H1 (cell line): ENCODE data around the gene SLC36A2. TPM values are rescaled to one million over a fixed set of nuclear protein-coding genes. Genes with fewer than 3 reads are reported as not detected.

Experiments used
- CTCF ChIA-PET: fragments of 300-600 bp; sonication (Branson Sonifier 250); formaldehyde crosslinking; loops from one replicate; lab custom pipeline; 2021; ENCODE audit not compliant: partially characterized antibody; lab: Charles Lee
- POLR2A ChIA-PET: fragments of 300-600 bp; sonication (Branson Sonifier 250); formaldehyde crosslinking; loops from one replicate; lab custom pipeline; 2021; ENCODE audit warnings: inconsistent platforms; ENCODE audit not compliant: partially characterized antibody; lab: Charles Lee
- DNase-seq, 2 experiments: peaks; one replicate each; pipeline versions ENCODE4 v3.0.0 to v3.0.0-alpha.2; 2010 to 2022; ENCODE audit warnings: low spot score in 2 of 2, low read depth in 1 of 2, mixed read lengths in 1 of 2
- FAIRE-seq: peaks from 2 replicates; lab custom pipeline; 2011; peaks lifted over from hg19 to GRCh38; lab: Jason Lieb, UNC
- H2AFZ ChIP-seq: 2 replicates; pipeline ENCODE4 v1.8.1; 2012; ENCODE audit warnings: low read length, inconsistent platforms
- H2AK5ac ChIP-seq: 2 replicates; pipeline ENCODE4 v1.6.1; 2013; ENCODE audit warnings: low read depth, low read length
- H2BK120ac ChIP-seq: replicated peaks from 2 replicates; pipeline ENCODE3; 2013; ENCODE audit warnings: low read depth, low read length, inconsistent platforms
- H2BK12ac ChIP-seq: 2 replicates; pipeline ENCODE4 v1.6.1; 2013; ENCODE audit warnings: low read depth, low read length
- H2BK15ac ChIP-seq: 2 replicates; pipeline ENCODE4 v1.6.1; 2013; ENCODE audit warnings: low read length
- H2BK20ac ChIP-seq: 2 replicates; pipeline ENCODE4 v1.6.1; 2013; ENCODE audit warnings: low read length
- H2BK5ac ChIP-seq: 2 replicates; pipeline ENCODE4 v1.6.1; 2013; ENCODE audit warnings: low read depth, low read length
- H3K14ac ChIP-seq: 2 replicates; pipeline ENCODE4 v1.6.1; 2013; ENCODE audit warnings: inconsistent platforms; ENCODE audit not compliant: insufficient read length
- H3K18ac ChIP-seq: 2 replicates; pipeline ENCODE4 v1.6.1; 2013; ENCODE audit warnings: low read length; ENCODE audit errors: extremely low read depth
- H3K23ac ChIP-seq: 2 replicates; pipeline ENCODE4 v1.6.1; 2013; ENCODE audit warnings: inconsistent platforms; ENCODE audit not compliant: insufficient read length
- H3K23me2 ChIP-seq: 2 replicates; pipeline ENCODE4 v1.6.1; 2013; ENCODE audit warnings: low read depth, low read length
- H3K27ac ChIP-seq: 2 replicates; pipeline ENCODE4 v1.6.1; 2011; ENCODE audit warnings: low read depth, low read length, inconsistent platforms
- H3K27me3 ChIP-seq, 4 experiments: replicated peaks in 1 of 4; 1 replicate in 1 of 4; 2 replicates in 3 of 4; pipeline versions ENCODE4 v1.6.1 to v1.8.1; 2011 to 2013; ENCODE audit warnings: low read length in 3 of 4, mild to moderate bottlenecking in 3 of 4, inconsistent platforms in 2 of 4, mixed read lengths in 2 of 4, moderate library complexity in 1 of 4; ENCODE audit not compliant: control insufficient read depth in 3 of 4, insufficient read depth in 3 of 4; ENCODE audit errors: extremely low read depth in 1 of 4
- H3K36me3 ChIP-seq, 4 experiments: 2 replicates each; pipeline versions ENCODE4 v1.6.1 to v1.8.1; 2011 to 2013; ENCODE audit warnings: mild to moderate bottlenecking in 4 of 4, low read length in 3 of 4, moderate library complexity in 2 of 4, control low read depth in 1 of 4, inconsistent platforms in 1 of 4; ENCODE audit not compliant: insufficient read depth in 4 of 4, control insufficient read depth in 2 of 4
- H3K4ac ChIP-seq: replicated peaks from 2 replicates; pipeline ENCODE3; 2013; ENCODE audit warnings: low read length, low read depth, mixed read lengths, inconsistent platforms; ENCODE audit not compliant: insufficient read length
- H3K4me1 ChIP-seq, 4 experiments: replicated peaks in 1 of 4; 1 replicate in 1 of 4; 2 replicates in 3 of 4; pipeline versions ENCODE4 v1.6.1 to v1.8.1; 2011 to 2013; ENCODE audit warnings: low read length in 3 of 4, inconsistent platforms in 2 of 4, mixed read lengths in 1 of 4; ENCODE audit not compliant: insufficient read depth in 4 of 4, control insufficient read depth in 3 of 4
- H3K4me2 ChIP-seq, 2 experiments: 2 replicates each; pipeline versions ENCODE4 v1.6.1 to v1.8.1; 2011 to 2013; ENCODE audit warnings: low read depth in 2 of 2, low read length in 2 of 2, control low read depth in 1 of 2, inconsistent platforms in 1 of 2, mild to moderate bottlenecking in 1 of 2; ENCODE audit not compliant: insufficient read depth in 1 of 2
- H3K4me3 ChIP-seq, 4 experiments: fragments of 200-600, 300-600 bp in 1 of 4; sonication (generic), shearing (Covaris generic), sonication (Bioruptor Twin) in 1 of 4; 2 replicates each; pipeline versions ENCODE4 v1.5.1 to v1.8.1; 2011 to 2016; ENCODE audit warnings: low read length in 4 of 4, low read depth in 3 of 4, control low read depth in 2 of 4, inconsistent platforms in 2 of 4, mild to moderate bottlenecking in 2 of 4, mixed read lengths in 1 of 4, moderate library complexity in 1 of 4; ENCODE audit not compliant: insufficient read depth in 2 of 4; ENCODE audit errors: extremely low read depth in 1 of 4
- H3K56ac ChIP-seq: replicated peaks from 2 replicates; pipeline ENCODE3; 2013; ENCODE audit warnings: low read depth, mild to moderate bottlenecking, mixed read lengths, low read length, inconsistent platforms; ENCODE audit not compliant: insufficient read length
- H3K79me1 ChIP-seq: 2 replicates; pipeline ENCODE4 v1.6.1; 2013; ENCODE audit warnings: low read depth, low read length, control low read depth
- H3K79me2 ChIP-seq, 2 experiments: 2 replicates each; pipeline versions ENCODE4 v1.6.1 to v1.8.1; 2012 to 2013; ENCODE audit warnings: low read length in 2 of 2, mild to moderate bottlenecking in 2 of 2, inconsistent platforms in 1 of 2; ENCODE audit not compliant: insufficient read depth in 2 of 2, control insufficient read depth in 1 of 2
- H3K9ac ChIP-seq, 4 experiments: replicated peaks in 1 of 4; 1 replicate in 1 of 4; 2 replicates in 3 of 4; pipeline versions ENCODE4 v1.6.1 to v1.8.1; 2011 to 2013; ENCODE audit warnings: low read depth in 3 of 4, low read length in 3 of 4, control low read depth in 2 of 4, mild to moderate bottlenecking in 2 of 4, moderate library complexity in 2 of 4, inconsistent platforms in 1 of 4; ENCODE audit errors: extremely low read depth in 1 of 4
- H3K9me3 ChIP-seq, 2 experiments: 2 replicates each; pipeline versions ENCODE4 v1.6.1 to v1.8.1; 2012 to 2013; ENCODE audit warnings: mild to moderate bottlenecking in 2 of 2, moderate library complexity in 2 of 2, control low read depth in 1 of 2, inconsistent platforms in 1 of 2, low read depth in 1 of 2, low read length in 1 of 2, mixed read lengths in 1 of 2; ENCODE audit not compliant: insufficient read depth in 2 of 2
- H4K20me1 ChIP-seq, 2 experiments: replicated peaks in 1 of 2; 2 replicates each; pipeline versions ENCODE3 to v1.8.1; 2011 to 2013; ENCODE audit warnings: inconsistent platforms in 2 of 2, low read length in 2 of 2, mild to moderate bottlenecking in 1 of 2; ENCODE audit not compliant: insufficient read depth in 2 of 2, control insufficient read depth in 1 of 2
- H4K5ac ChIP-seq: 2 replicates; pipeline ENCODE4 v1.6.1; 2013; ENCODE audit warnings: low read length, low read depth, mixed read lengths, inconsistent platforms; ENCODE audit not compliant: insufficient read length
- H4K8ac ChIP-seq: 2 replicates; pipeline ENCODE4 v1.8.0; 2013; ENCODE audit warnings: mild to moderate bottlenecking, moderate library complexity, low read length, inconsistent platforms; ENCODE audit not compliant: insufficient read depth; ENCODE audit errors: extremely low read depth
- H4K91ac ChIP-seq: replicated peaks from 2 replicates; pipeline ENCODE3; 2013; ENCODE audit warnings: low read length, mixed read lengths, inconsistent platforms; ENCODE audit not compliant: insufficient read length
- ASH2L ChIP-seq: fragments of 200-600, 300-600 bp; sonication (generic); IDR thresholded peaks from one replicate; pipeline ENCODE4 v1.7.1; 2017; ENCODE audit warnings: low read length
- ATF2 ChIP-seq: IDR thresholded peaks from 2 replicates; pipeline ENCODE4 v1.6.1; 2012; ENCODE audit warnings: low read length, inconsistent platforms
- ATF3 ChIP-seq: IDR thresholded peaks from 2 replicates; pipeline ENCODE4 v1.6.1; 2011; ENCODE audit warnings: low read depth, mild to moderate bottlenecking, low read length; ENCODE audit not compliant: insufficient read depth
- BRCA1 ChIP-seq: IDR thresholded peaks from 2 replicates; pipeline ENCODE4 v1.6.1; 2012; ENCODE audit warnings: low read depth, low read length, improper control_type of control experiment
- CBX8 ChIP-seq: fragments of 300-800, 300-1000 bp; sonication (generic); IDR thresholded peaks from 2 replicates; pipeline ENCODE4 v1.7.1; 2016; ENCODE audit warnings: low read depth, low read length, borderline replicate concordance
- CTBP2 ChIP-seq: IDR thresholded peaks from 2 replicates; pipeline ENCODE4 v1.7.0; 2011; ENCODE audit warnings: borderline replicate concordance, mild to moderate bottlenecking, moderate library complexity, mixed read lengths, low read length; ENCODE audit not compliant: insufficient read depth, insufficient read length
- KDM4A ChIP-seq: IDR thresholded peaks from one replicate; pipeline ENCODE4 v1.7.1; 2012; ENCODE audit warnings: low read depth, mild to moderate bottlenecking, moderate library complexity, low read length, inconsistent platforms; ENCODE audit not compliant: severe bottlenecking
- POLR2AphosphoS5 ChIP-seq: IDR thresholded peaks from 2 replicates; pipeline ENCODE4 v1.6.1; 2011; ENCODE audit warnings: low read depth, low read length
- POU5F1 ChIP-seq: IDR thresholded peaks from 2 replicates; pipeline ENCODE4 v1.6.1; 2011; ENCODE audit warnings: low read depth, mild to moderate bottlenecking, low read length, moderate library complexity
- RFX5 ChIP-seq: IDR thresholded peaks from 2 replicates; pipeline ENCODE4 v1.6.1; 2011; ENCODE audit warnings: low read depth, low read length, improper control_type of control experiment, borderline replicate concordance
- SIRT6 ChIP-seq: IDR thresholded peaks from one replicate; pipeline ENCODE4 v1.7.1; 2012; ENCODE audit warnings: low read length, inconsistent platforms
- SIX5 ChIP-seq: IDR thresholded peaks from 2 replicates; pipeline ENCODE4 v1.6.1; 2011; ENCODE audit warnings: mild to moderate bottlenecking, low read depth, low read length
- SP1 ChIP-seq: IDR thresholded peaks from 2 replicates; pipeline ENCODE4 v1.6.1; 2011; ENCODE audit warnings: low read depth, low read length
- whole genome bisulfite sequencing, 2 experiments: shearing (Covaris generic) in 1 of 2; methylation state at CpG; one replicate each; pipeline versions ENCODE4 v1.1.6 to v1.1.7; 2013 to 2015; ENCODE audit warnings: low lambda C conversion rate in 2 of 2, mixed read lengths in 2 of 2, inconsistent platforms in 1 of 2, low coverage in 1 of 2, missing lambda C conversion rate in 1 of 2; ENCODE audit not compliant: insufficient replicate concordance in 2 of 2, insufficient coverage in 1 of 2, insufficient read length in 1 of 2; ENCODE audit errors: extremely low coverage in 1 of 2, missing lambda C conversion rate in 1 of 2; 5-methylcytosine and 5-hydroxymethylcytosine counted together
- polyA plus RNA-seq, 7 experiments: library from polyadenylated mRNA; depleted of rRNA in 3 of 7; stranded (reverse) in 5 of 7; unstranded in 2 of 7; fragments of >200 nt in 5 of 7; fragments of 200-250 nt in 2 of 7; gene quantifications; 1 replicate in 5 of 7; 2 replicates in 1 of 7; 4 replicates in 1 of 7; pipeline versions ENCODE4 v1.2.1 to v1.2.3, GENCODE V29; 2011 to 2013; ENCODE audit warnings: missing spikeins in 2 of 7, mixed read lengths in 2 of 7
- total RNA-seq: library from RNA; stranded (reverse); fragmentation: NEBNext Ultra II Directional; extraction: Animal tissue kit (Norgen Biotek cat#: 25700); gene quantifications from 2 replicates; pipeline ENCODE4 v1.2.1, GENCODE V29; 2021

Gene SLC36A2
- total and polyA plus RNA-seq, 2 of the 8 experiments (the other 6 are each of a cell fraction or from before 2014, with no cell fraction given): 0.30 TPM; not detected in 1

- Histone ChIP-seq H3K9me3 (peaks cover 16 to 18% of the 10 kb centered on the region in 2 experiments; a peak in 3 of 4 replicates), H4K20me1 (no peaks in the 10 kb centered on the region), H3K4me3 (no peak overlapping the region), H3K4me2 (no peak overlapping the region), H2AFZ (no peak overlapping the region), H3K23ac (no peak overlapping the region), H2BK15ac (no peak overlapping the region), H3K18ac (no peak overlapping the region), H3K27ac (no peak overlapping the region), H3K27me3 (no peaks in the 10 kb centered on the region), H4K91ac (no peak overlapping the region), H3K56ac (no peak overlapping the region), H4K5ac (no peak overlapping the region), H3K4ac (no peak overlapping the region), H3K9ac (no peak overlapping the region), H3K79me1 (no peaks in the 10 kb centered on the region), H2BK120ac (no peak overlapping the region), H3K36me3 (no peaks in the 10 kb centered on the region; a peak in 1 of 8 replicates), H2BK5ac (no peak overlapping the region), H3K4me1 (peaks cover 3 to 7% (median 3%) of the 10 kb centered on the region in 4 experiments; a peak in 3 of 7 replicates), H3K23me2 (no peaks in the 10 kb centered on the region), H2BK20ac (0 out of 2 replicates have a peak overlapping the region, but pooled peaks have one; percentile 37), H2BK12ac (no peak overlapping the region), H3K14ac (no peak overlapping the region), H3K79me2 (no peaks in the 10 kb centered on the region), H4K8ac (no peak overlapping the region), H2AK5ac (no peak overlapping the region)
- WGBS, 2 experiments: 96% methylated on average over 3 of the region's 3 CpGs; no CpG with 5 or more reads in 1 of the 2 experiments
- FAIRE-seq (no peak), DNase-seq (no peak)
- ChIA-PET CTCF (interaction anchor here (0.9 to 1.5 kb wide), 5 partner anchors 9 to 127 kb away, joined by 3 to 5 read pairs (median 4); no protein-coding TSS in a partner anchor), POLR2A (no interaction called here)
- TF ChIP-seq BRCA1: no peak
- no peak for TF ChIP-seq CTBP2
- no peak for TF ChIP-seq SIX5
- no peak for TF ChIP-seq ATF2
- no peak for TF ChIP-seq KDM4A
- TF ChIP-seq SIRT6: no peak
- no peak for TF ChIP-seq POU5F1
- no peak for TF ChIP-seq SP1
- TF ChIP-seq ATF3: no peak
- TF ChIP-seq POLR2AphosphoS5: no peak
- TF ChIP-seq CBX8: no peak
- TF ChIP-seq ASH2L: no peak
- no peak for TF ChIP-seq RFX5
Measured at GRCh38 chr5:151362970-151363369, 15.6 kb upstream of the SLC36A2 start.
